Neuronal stem cell (in vitro differentiated cells): Measurements from ENCODE around the gene ARHGEF16.

ENCODE experiments used
- DNase-seq: peaks from one replicate; pipeline ENCODE4 v3.0.0-alpha.2; 2013; ENCODE audit warnings: low spot score
- H2AFZ ChIP-seq: one replicate; pipeline ENCODE4 v1.6.1; 2013; ENCODE audit warnings: mild to moderate bottlenecking, low read length, inconsistent platforms
- H2AK5ac ChIP-seq: 2 replicates; pipeline ENCODE4 v1.6.1; 2013; ENCODE audit warnings: low read depth, mild to moderate bottlenecking, inconsistent platforms, low read length, moderate library complexity, mixed read lengths
- H2BK120ac ChIP-seq: 2 replicates; pipeline ENCODE4 v1.6.1; 2013; ENCODE audit warnings: low read depth, mild to moderate bottlenecking, inconsistent platforms, low read length, moderate library complexity, mixed read lengths
- H2BK12ac ChIP-seq: one replicate; pipeline ENCODE4 v1.6.1; 2013; ENCODE audit warnings: low read length, inconsistent platforms
- H2BK15ac ChIP-seq: 2 replicates; pipeline ENCODE4 v1.6.1; 2013; ENCODE audit warnings: mild to moderate bottlenecking, low read length, inconsistent platforms, mixed read lengths
- H2BK5ac ChIP-seq: one replicate; pipeline ENCODE4 v1.6.1; 2013; ENCODE audit warnings: inconsistent platforms, mild to moderate bottlenecking, low read length, moderate library complexity
- H3K14ac ChIP-seq: one replicate; pipeline ENCODE4 v1.6.1; 2013; ENCODE audit warnings: low read length, inconsistent platforms
- H3K18ac ChIP-seq: 2 replicates; pipeline ENCODE4 v1.6.1; 2013; ENCODE audit warnings: low read length, inconsistent platforms
- H3K23ac ChIP-seq: 2 replicates; pipeline ENCODE4 v1.6.1; 2013; ENCODE audit warnings: low read depth, mild to moderate bottlenecking, mixed read lengths, low read length, inconsistent platforms; ENCODE audit not compliant: poor library complexity
- H3K27ac ChIP-seq: replicated peaks from 3 replicates; pipeline ENCODE4 v1.5.1; 2013; ENCODE audit warnings: low read length, inconsistent platforms
- H3K27me3 ChIP-seq, 3 experiments: 2 replicates each; pipeline ENCODE4 v1.6.1; 2013; ENCODE audit warnings: low read length in 3 of 3, mild to moderate bottlenecking in 2 of 3, inconsistent platforms in 1 of 3, low read depth in 1 of 3, mixed read lengths in 1 of 3, moderate library complexity in 1 of 3; ENCODE audit not compliant: control insufficient read depth in 3 of 3, insufficient read depth in 3 of 3
- H3K36me3 ChIP-seq, 2 donors: replicated peaks in 1 of 2; 2 replicates each; pipeline ENCODE4 v1.6.1; 2013; ENCODE audit warnings: low read length in 2 of 2; ENCODE audit not compliant: control insufficient read depth in 2 of 2, insufficient read depth in 2 of 2
- H3K4ac ChIP-seq: 2 replicates; pipeline ENCODE4 v1.6.1; 2013; ENCODE audit warnings: inconsistent platforms, mild to moderate bottlenecking, low read length, moderate library complexity
- H3K4me1 ChIP-seq, 2 donors: 1 replicate in 1 of 2; 2 replicates in 1 of 2; pipeline ENCODE4 v1.6.1; 2013; ENCODE audit warnings: low read length in 2 of 2, low read depth in 1 of 2; ENCODE audit not compliant: control insufficient read depth in 2 of 2, insufficient read depth in 1 of 2
- H3K4me2 ChIP-seq: one replicate; pipeline ENCODE4 v1.6.1; 2013; ENCODE audit warnings: mild to moderate bottlenecking, low read length, inconsistent platforms; ENCODE audit not compliant: insufficient read depth, poor library complexity, severe bottlenecking
- H3K4me3 ChIP-seq, 2 donors: 2 replicates each; pipeline ENCODE4 v1.5.1; 2013; ENCODE audit warnings: low read length in 2 of 2, mild to moderate bottlenecking in 2 of 2, inconsistent platforms in 1 of 2, moderate library complexity in 1 of 2
- H3K79me1 ChIP-seq: one replicate; pipeline ENCODE4 v1.6.1; 2013; ENCODE audit warnings: low read depth, mild to moderate bottlenecking, inconsistent platforms, low read length, moderate library complexity
- H3K9ac ChIP-seq: one replicate; pipeline ENCODE4 v1.6.1; 2013; ENCODE audit warnings: mild to moderate bottlenecking, low read depth, low read length, inconsistent platforms; ENCODE audit not compliant: poor library complexity
- H3K9me3 ChIP-seq, 2 donors: replicated peaks in 1 of 2; 2 replicates each; pipeline versions ENCODE3 to v1.6.1; 2013; ENCODE audit warnings: low read length in 2 of 2, mild to moderate bottlenecking in 2 of 2, inconsistent platforms in 1 of 2, low read depth in 1 of 2, mixed read lengths in 1 of 2, moderate library complexity in 1 of 2; ENCODE audit not compliant: control insufficient read depth in 2 of 2, insufficient read depth in 1 of 2
- H4K8ac ChIP-seq: one replicate; pipeline ENCODE4 v1.6.1; 2013; ENCODE audit warnings: low read depth, mild to moderate bottlenecking, inconsistent platforms, low read length, moderate library complexity
- H4K91ac ChIP-seq: one replicate; pipeline ENCODE4 v1.6.1; 2013; ENCODE audit warnings: low read length, low read depth, mild to moderate bottlenecking, inconsistent platforms; ENCODE audit not compliant: poor library complexity
- WGBS, 2 donors: extraction: QIAGEN DNeasy Blood & Tissue Kit; methylation state at CpG; one replicate each; pipeline ENCODE4 v1.1.7; 2013; ENCODE audit warnings: missing lambda C conversion rate in 2 of 2, mixed read lengths in 1 of 2; ENCODE audit not compliant: insufficient read length in 2 of 2, insufficient replicate concordance in 1 of 2; ENCODE audit errors: extremely low coverage in 2 of 2; 5-methylcytosine and 5-hydroxymethylcytosine counted together

The ARHGEF16 gene

DNA sequence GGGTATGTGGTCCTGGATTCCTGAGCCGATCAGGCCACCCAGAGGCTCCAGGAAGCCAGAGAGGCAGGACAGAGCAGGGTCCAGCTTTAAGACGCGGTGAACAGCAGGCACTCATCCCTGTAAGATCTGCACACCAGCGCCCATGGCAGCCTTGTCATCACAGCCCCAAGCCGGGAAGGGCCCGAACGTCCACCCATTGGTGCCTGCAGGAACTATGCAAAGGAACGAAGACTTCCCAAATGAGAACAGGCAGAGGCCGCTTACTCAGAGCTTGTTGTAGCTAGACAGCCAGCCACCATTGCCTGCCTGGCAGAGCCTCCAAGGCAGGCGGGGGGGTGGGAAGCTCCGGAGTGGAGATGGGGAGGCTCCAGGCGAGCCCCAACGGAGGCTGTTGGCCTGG, 12.1 kb upstream of the ARHGEF16 start:
- Histone ChIP-seq H4K91ac (no peak overlapping the region), H3K18ac (peak overlapping the region; percentile 90), H3K27ac (no peak overlapping the region), H3K9me3 (peaks cover 2 to 4% of the 10 kb centered on the region in 2 donors), H2BK5ac (peak overlapping the region; percentile 70), H4K8ac (no peak overlapping the region), H3K4me3 (no peak overlapping the region), H3K14ac (no peak overlapping the region), H3K23ac (peak overlapping the region; percentile 39), H3K4me1 (peaks cover 0 to 25% of the 10 kb centered on the region in 2 donors), H2BK15ac (peak overlapping the region; percentile 53), H3K79me1 (no peaks in the 10 kb centered on the region), H3K9ac (no peak overlapping the region), H3K27me3 (peaks cover 0 to 43% (median 0%) of the 10 kb centered on the region in 3 experiments), H2BK120ac (peak overlapping the region; percentile 73), H3K36me3 (no peaks in the 10 kb centered on the region), H2AFZ (no peak overlapping the region), H2AK5ac (peak overlapping the region; percentile 90), H3K4ac (no peak overlapping the region), H2BK12ac (no peak overlapping the region), H3K4me2 (no peak overlapping the region)
- WGBS, 2 donors: no CpG with 5 or more reads among the region's 13 CpGs
- DNase-seq: no peak

DNA sequence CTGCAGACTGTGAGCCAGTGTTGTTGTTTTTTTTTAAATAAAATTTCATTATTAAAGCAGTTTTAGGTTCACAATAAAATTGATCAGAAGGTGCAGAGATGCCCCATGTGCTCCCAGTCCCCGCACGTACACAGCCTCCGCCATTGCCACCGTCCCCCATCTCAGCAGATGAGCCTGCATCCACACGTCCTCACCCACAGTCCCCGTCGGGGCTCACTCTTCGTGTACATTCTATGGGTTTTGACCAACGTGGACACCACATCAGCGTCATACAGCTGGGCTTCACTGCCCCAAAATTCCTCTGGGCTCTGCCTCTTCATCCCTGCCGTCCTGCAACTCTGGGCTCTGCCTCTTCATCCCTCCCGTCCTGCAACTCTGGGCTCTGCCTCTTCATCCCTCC, 11.6 kb upstream of the ARHGEF16 start:
- Histone ChIP-seq H3K9ac (no peak overlapping the region), H3K9me3 (peaks cover 0 to 3% of the 10 kb centered on the region in 2 donors), H3K27me3 (peaks cover 0 to 43% (median 0%) of the 10 kb centered on the region in 3 experiments), H2BK12ac (no peak overlapping the region), H2BK15ac (peak overlapping the region; percentile 88), H3K18ac (peak overlapping the region; percentile 60), H3K36me3 (no peaks in the 10 kb centered on the region), H2AFZ (no peak overlapping the region), H2BK5ac (peak overlapping the region; percentile 70), H3K4me2 (no peak overlapping the region), H3K4me3 (no peak overlapping the region), H2AK5ac (peak overlapping the region; percentile 90), H3K4ac (no peak overlapping the region), H4K91ac (no peak overlapping the region), H3K23ac (no peak overlapping the region), H4K8ac (no peak overlapping the region), H2BK120ac (peak overlapping the region; percentile 26), H3K4me1 (peaks cover 0 to 25% of the 10 kb centered on the region in 2 donors), H3K79me1 (no peaks in the 10 kb centered on the region), H3K14ac (peak overlapping the region; percentile 72), H3K27ac (no peak overlapping the region)
- WGBS, 2 donors: no CpG with 5 or more reads among the region's 12 CpGs
- DNase-seq: no peak

DNA sequence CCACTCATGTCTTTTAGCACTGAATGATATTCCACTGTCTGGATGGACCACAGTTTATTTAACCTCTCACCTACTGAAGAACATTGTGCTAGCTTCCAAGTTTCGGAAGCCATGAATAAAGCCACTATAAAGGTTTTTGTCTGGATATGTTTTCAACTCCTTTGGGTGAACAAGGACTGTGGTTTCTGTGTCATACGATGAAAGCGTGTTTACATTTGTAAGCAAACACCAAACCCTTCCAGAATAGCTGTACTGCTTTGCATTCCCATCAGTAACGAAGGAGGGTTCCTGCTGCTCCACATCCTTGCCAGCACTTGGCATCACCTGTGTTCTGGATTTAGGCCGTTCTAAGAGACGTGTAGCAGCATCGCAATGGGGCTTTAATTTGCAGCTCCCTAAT, 10.7 kb upstream of the ARHGEF16 start:
- Histone ChIP-seq H3K27me3 (peaks cover 0 to 44% (median 0%) of the 10 kb centered on the region in 3 experiments), H3K79me1 (no peaks in the 10 kb centered on the region)

DNA sequence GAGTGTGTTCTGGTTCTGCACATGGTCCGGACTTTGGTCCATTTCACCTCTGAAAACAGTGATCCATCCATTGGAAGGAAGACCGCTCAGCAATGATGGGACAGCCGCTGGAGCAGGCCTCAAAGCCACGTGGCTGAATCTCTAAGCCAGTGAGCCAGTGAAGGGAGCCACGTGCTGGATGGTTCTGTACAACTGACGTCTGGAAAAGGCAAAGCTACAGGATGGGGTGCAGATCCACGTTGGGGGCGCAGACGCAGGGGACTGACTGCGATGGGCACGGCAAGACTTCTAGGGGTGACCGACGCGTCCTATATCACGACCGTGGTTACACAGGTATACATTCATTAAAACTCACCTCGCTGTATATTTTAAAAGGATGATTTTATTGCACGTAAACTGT, 10.2 kb upstream of the ARHGEF16 start:
- Histone ChIP-seq H4K8ac (no peak overlapping the region), H3K36me3 (no peaks in the 10 kb centered on the region), H3K18ac (no peak overlapping the region), H3K4me3 (no peak overlapping the region), H2BK120ac (no peak overlapping the region), H3K9me3 (peaks cover 0 to 3% of the 10 kb centered on the region in 2 donors), H3K27me3 (peaks cover 0 to 43% (median 0%) of the 10 kb centered on the region in 3 experiments), H2BK12ac (no peak overlapping the region), H2BK15ac (no peak overlapping the region), H3K4me2 (no peak overlapping the region), H3K23ac (no peak overlapping the region), H3K27ac (no peak overlapping the region), H3K4ac (no peak overlapping the region), H3K14ac (no peak overlapping the region), H2AK5ac (no peak overlapping the region), H4K91ac (no peak overlapping the region), H2AFZ (no peak overlapping the region), H3K4me1 (peaks cover 0 to 22% of the 10 kb centered on the region in 2 donors), H3K9ac (no peak overlapping the region), H2BK5ac (no peak overlapping the region), H3K79me1 (no peaks in the 10 kb centered on the region)
- no peak for DNase-seq
- WGBS, 2 donors: no CpG with 5 or more reads among the region's 18 CpGs

More for the DNA sequence above, 10.7 kb upstream of the ARHGEF16 start:
- H3K4ac ChIP-seq: no peak overlapping the region
- no peak overlapping the region for H3K4me2 ChIP-seq
- no peak overlapping the region for H3K27ac ChIP-seq
- H2AK5ac ChIP-seq: no peak overlapping the region
- H2BK15ac ChIP-seq: no peak overlapping the region
- no peak overlapping the region for H3K18ac ChIP-seq
- no peak overlapping the region for H2BK12ac ChIP-seq
- no peak overlapping the region for H3K14ac ChIP-seq
- H3K9ac ChIP-seq: no peak overlapping the region
- H2BK120ac ChIP-seq: no peak overlapping the region
- H3K23ac ChIP-seq: no peak overlapping the region
- no peak overlapping the region for H4K91ac ChIP-seq
- H4K8ac ChIP-seq: no peak overlapping the region
- no peak for DNase-seq
- WGBS, 2 donors: no CpG with 5 or more reads among the region's 7 CpGs
- no peak overlapping the region for H2BK5ac ChIP-seq
- no peak overlapping the region for H2AFZ ChIP-seq
- no peak overlapping the region for H3K4me3 ChIP-seq
- H3K4me1 ChIP-seq: peaks cover 0 to 25% of the 10 kb centered on the region in 2 donors
- H3K36me3 ChIP-seq: no peaks in the 10 kb centered on the region
- peaks cover 0 to 3% of the 10 kb centered on the region in 2 donors for H3K9me3 ChIP-seq
